ENCODE results near the gene CAPZB.

Gene CAPZB

GRCh38 chr1:19458815-19459417, 26.4 kb downstream of the CAPZB start:
- no peak overlapping the region for H3K9ac ChIP-seq (ENCODE audit: low read length)
- no peak overlapping the region for H3K4me3 ChIP-seq (ENCODE audit: insufficient read depth, low read length, poor library complexity, severe bottlenecking)
- H3K36me3 ChIP-seq (ENCODE audit: low read length) = no peaks in the 10 kb centered on the region
- no peak for TF ChIP-seq EZH2phosphoT487 (conservative IDR thresholded peaks at IDR 0.05; ENCODE audit: low read length)
- TF ChIP-seq CTCF (IDR thresholded peaks at IDR 0.05; ENCODE audit: insufficient read depth, low read length, poor library complexity, severe bottlenecking) = no peak
- H4K20me1 ChIP-seq (ENCODE audit: low read depth, low read length) = peaks cover 53% of the 10 kb centered on the region
- no peaks in the 10 kb centered on the region for H3F3A ChIP-seq (ENCODE audit: insufficient read depth)
- no peaks in the 10 kb centered on the region for H3K9me2 ChIP-seq (replicated peaks; ENCODE audit: insufficient read depth, low read length)
- H3K79me2 ChIP-seq (ENCODE audit: insufficient read depth, low read length) = peaks cover 92% of the 10 kb centered on the region
- no peak overlapping the region for H3K27ac ChIP-seq (ENCODE audit: low read depth, low read length)
- H3K4me2 ChIP-seq (ENCODE audit: low read depth, low read length, poor library complexity, severe bottlenecking) = no peak overlapping the region
- no peak overlapping the region for H2AFZ ChIP-seq (ENCODE audit: low read depth, low read length, severe bottlenecking)
- no peaks in the 10 kb centered on the region for H3K9me3 ChIP-seq (ENCODE audit: insufficient read depth, low read length)
- no peaks in the 10 kb centered on the region for H3K27me3 ChIP-seq (ENCODE audit: low read length)

- H3K27me3 ChIP-seq (ENCODE audit: low read length) = no peaks in the 10 kb centered on the region
- no peaks in the 10 kb centered on the region for H3K9me2 ChIP-seq (replicated peaks; ENCODE audit: insufficient read depth, low read length)
- H3K9me3 ChIP-seq (ENCODE audit: insufficient read depth, low read length) = no peaks in the 10 kb centered on the region
- TF ChIP-seq CTCF (IDR thresholded peaks at IDR 0.05; ENCODE audit: insufficient read depth, low read length, poor library complexity, severe bottlenecking) = no peak
- TF ChIP-seq EZH2phosphoT487 (conservative IDR thresholded peaks at IDR 0.05; ENCODE audit: low read length) = no peak
- no peak overlapping the region for H2AFZ ChIP-seq (ENCODE audit: low read depth, low read length, severe bottlenecking)
- no peaks in the 10 kb centered on the region for H3K36me3 ChIP-seq (ENCODE audit: low read length)
- peaks cover 92% of the 10 kb centered on the region for H3K79me2 ChIP-seq (ENCODE audit: insufficient read depth, low read length)
- H3K4me3 ChIP-seq (ENCODE audit: insufficient read depth, low read length, poor library complexity, severe bottlenecking) = no peak overlapping the region
- H3K9ac ChIP-seq (ENCODE audit: low read length) = no peak overlapping the region
- peaks cover 50% of the 10 kb centered on the region for H4K20me1 ChIP-seq (ENCODE audit: low read depth, low read length)
- no peak overlapping the region for H3K27ac ChIP-seq (ENCODE audit: low read depth, low read length)
- no peak overlapping the region for H3K4me2 ChIP-seq (ENCODE audit: low read depth, low read length, poor library complexity, severe bottlenecking)
- no peaks in the 10 kb centered on the region for H3F3A ChIP-seq (ENCODE audit: insufficient read depth)
These were observed 27.7 kb downstream of the CAPZB start for GRCh38 chr1:19457607-19458006.

- H3K9me2 ChIP-seq (replicated peaks; ENCODE audit: insufficient read depth, low read length) = no peaks in the 10 kb centered on the region
- TF ChIP-seq EZH2phosphoT487 (conservative IDR thresholded peaks at IDR 0.05; ENCODE audit: low read length) (no peak), CTCF (IDR thresholded peaks at IDR 0.05; ENCODE audit: insufficient read depth, low read length, poor library complexity, severe bottlenecking) (no peak)
- H3K9ac ChIP-seq (ENCODE audit: low read length) = no peak overlapping the region
- no peaks in the 10 kb centered on the region for H3K36me3 ChIP-seq (ENCODE audit: low read length)
- H3K4me3 ChIP-seq (ENCODE audit: insufficient read depth, low read length, poor library complexity, severe bottlenecking) = no peak overlapping the region
- H4K20me1 ChIP-seq (ENCODE audit: low read depth, low read length) = peaks cover 46% of the 10 kb centered on the region
- no peak overlapping the region for H3K4me2 ChIP-seq (ENCODE audit: low read depth, low read length, poor library complexity, severe bottlenecking)
- H3K27me3 ChIP-seq (ENCODE audit: low read length) = no peaks in the 10 kb centered on the region
- no peaks in the 10 kb centered on the region for H3K9me3 ChIP-seq (ENCODE audit: insufficient read depth, low read length)
- H3K27ac ChIP-seq (ENCODE audit: low read depth, low read length) = no peak overlapping the region
- H3K79me2 ChIP-seq (ENCODE audit: insufficient read depth, low read length) = peaks cover 93% of the 10 kb centered on the region
- H3F3A ChIP-seq (ENCODE audit: insufficient read depth) = no peaks in the 10 kb centered on the region
- H2AFZ ChIP-seq (ENCODE audit: low read depth, low read length, severe bottlenecking) = no peak overlapping the region
These were observed 28.3 kb downstream of the CAPZB start for GRCh38 chr1:19456968-19457441.
